ENCODE results near the gene COL5A2. TPM values are rescaled to one million over a fixed set of nuclear protein-coding genes. Genes with fewer than 3 reads are reported as not detected.

COL5A2 gene
- total RNA-seq, 1 donor from 2014 or later: 26.3 TPM

DNA sequence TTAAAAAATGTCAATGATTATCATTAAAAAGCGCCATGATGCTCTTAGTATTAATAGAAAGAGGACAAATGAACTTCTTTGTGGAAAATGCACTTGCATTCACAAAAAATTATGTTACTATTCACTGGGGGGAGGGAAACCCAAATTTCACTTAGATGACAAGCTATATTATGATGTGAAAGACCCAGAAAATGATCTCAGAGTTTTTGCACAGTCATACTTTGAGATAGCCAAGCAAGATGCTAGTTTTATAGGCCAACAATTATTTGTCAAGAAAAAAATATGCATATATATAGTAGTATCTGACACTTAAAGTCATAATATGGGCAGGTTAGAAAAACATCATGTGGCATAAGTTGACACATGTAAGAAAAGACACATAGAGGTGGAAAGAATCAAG is 31.6 kb downstream of the COL5A2 start:
- ATAC-seq: no peak
- Histone ChIP-seq H3K4me3 (no peak overlapping the region), H3K36me3 (no peaks in the 10 kb centered on the region), H3K27ac (no peak overlapping the region), H3K27me3 (ENCODE audit: low read depth) (no peaks in the 10 kb centered on the region), H3K9me3 (no peaks in the 10 kb centered on the region), H3K4me1 (peaks cover 22% of the 10 kb centered on the region)
- intact Hi-C loops (cut with DNase I): no loop called here
- no peak for DNase-seq
- TF ChIP-seq, protein P1, sequence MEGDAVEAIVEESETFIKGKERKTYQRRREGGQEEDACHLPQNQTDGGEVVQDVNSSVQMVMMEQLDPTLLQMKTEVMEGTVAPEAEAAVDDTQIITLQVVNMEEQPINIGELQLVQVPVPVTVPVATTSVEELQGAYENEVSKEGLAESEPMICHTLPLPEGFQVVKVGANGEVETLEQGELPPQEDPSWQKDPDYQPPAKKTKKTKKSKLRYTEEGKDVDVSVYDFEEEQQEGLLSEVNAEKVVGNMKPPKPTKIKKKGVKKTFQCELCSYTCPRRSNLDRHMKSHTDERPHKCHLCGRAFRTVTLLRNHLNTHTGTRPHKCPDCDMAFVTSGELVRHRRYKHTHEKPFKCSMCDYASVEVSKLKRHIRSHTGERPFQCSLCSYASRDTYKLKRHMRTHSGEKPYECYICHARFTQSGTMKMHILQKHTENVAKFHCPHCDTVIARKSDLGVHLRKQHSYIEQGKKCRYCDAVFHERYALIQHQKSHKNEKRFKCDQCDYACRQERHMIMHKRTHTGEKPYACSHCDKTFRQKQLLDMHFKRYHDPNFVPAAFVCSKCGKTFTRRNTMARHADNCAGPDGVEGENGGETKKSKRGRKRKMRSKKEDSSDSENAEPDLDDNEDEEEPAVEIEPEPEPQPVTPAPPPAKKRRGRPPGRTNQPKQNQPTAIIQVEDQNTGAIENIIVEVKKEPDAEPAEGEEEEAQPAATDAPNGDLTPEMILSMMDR (IDR thresholded peaks at IDR 0.05): no peak

DNA sequence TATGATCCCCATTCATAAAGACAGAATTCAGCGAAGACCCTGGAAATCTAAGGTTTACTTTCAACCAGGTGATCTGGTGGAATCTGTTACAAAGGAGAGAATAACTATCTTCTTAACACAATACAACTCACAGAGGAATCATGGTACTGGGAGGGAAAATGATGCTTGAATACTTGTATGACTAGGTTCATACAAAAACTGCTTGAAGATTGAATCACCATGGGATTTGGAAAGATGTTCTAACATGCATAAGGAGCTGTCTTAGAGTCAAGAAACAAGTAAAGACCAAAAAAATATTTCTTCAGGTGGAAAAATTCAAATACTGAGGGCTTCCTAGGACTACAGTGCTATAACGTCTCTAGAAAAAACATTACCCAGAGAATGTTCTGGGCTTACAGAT is 32.2 kb downstream of the COL5A2 start:
- H3K27ac ChIP-seq: no peak overlapping the region
- intact Hi-C loops (cut with DNase I): no loop called here

DNA sequence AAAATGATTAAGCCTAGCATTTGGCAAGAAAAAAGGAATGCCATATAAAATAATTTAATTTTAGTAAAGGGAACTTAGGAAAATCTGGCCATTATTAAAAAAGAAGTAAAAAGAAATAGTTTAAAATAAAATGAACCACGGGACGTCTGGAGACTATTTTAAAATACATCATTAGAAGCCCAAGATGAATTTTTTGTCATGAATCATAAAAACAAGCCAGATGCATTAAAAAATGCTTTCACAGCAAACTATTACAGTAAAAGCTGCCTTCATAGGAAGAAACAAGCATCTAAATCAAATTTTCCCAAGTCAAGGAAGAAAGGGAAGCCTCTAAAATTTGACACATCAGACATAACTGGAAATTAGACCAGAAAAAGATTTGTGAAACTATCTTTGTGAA is 33.0 kb downstream of the COL5A2 start:
- TF ChIP-seq, protein P1 (IDR thresholded peaks at IDR 0.05): no peak
- DNase-seq: no peak
- H3K36me3 ChIP-seq: no peaks in the 10 kb centered on the region
- no peak for ATAC-seq
- no peak overlapping the region for H3K4me3 ChIP-seq
- H3K9me3 ChIP-seq: no peaks in the 10 kb centered on the region
- intact Hi-C loops (cut with DNase I): no loop called here
- no peaks in the 10 kb centered on the region for H3K27me3 ChIP-seq (ENCODE audit: low read depth)
- peaks cover 15% of the 10 kb centered on the region for H3K4me1 ChIP-seq
- H3K27ac ChIP-seq: no peak overlapping the region

More for the DNA sequence above, 32.2 kb downstream of the COL5A2 start:
- Histone ChIP-seq H3K4me3 (no peak overlapping the region), H3K4me1 (peaks cover 20% of the 10 kb centered on the region), H3K27me3 (ENCODE audit: low read depth) (no peaks in the 10 kb centered on the region), H3K9me3 (no peaks in the 10 kb centered on the region), H3K36me3 (no peaks in the 10 kb centered on the region)
- TF ChIP-seq, protein P1 (IDR thresholded peaks at IDR 0.05): no peak
- no peak for DNase-seq
- no peak for ATAC-seq

DNA sequence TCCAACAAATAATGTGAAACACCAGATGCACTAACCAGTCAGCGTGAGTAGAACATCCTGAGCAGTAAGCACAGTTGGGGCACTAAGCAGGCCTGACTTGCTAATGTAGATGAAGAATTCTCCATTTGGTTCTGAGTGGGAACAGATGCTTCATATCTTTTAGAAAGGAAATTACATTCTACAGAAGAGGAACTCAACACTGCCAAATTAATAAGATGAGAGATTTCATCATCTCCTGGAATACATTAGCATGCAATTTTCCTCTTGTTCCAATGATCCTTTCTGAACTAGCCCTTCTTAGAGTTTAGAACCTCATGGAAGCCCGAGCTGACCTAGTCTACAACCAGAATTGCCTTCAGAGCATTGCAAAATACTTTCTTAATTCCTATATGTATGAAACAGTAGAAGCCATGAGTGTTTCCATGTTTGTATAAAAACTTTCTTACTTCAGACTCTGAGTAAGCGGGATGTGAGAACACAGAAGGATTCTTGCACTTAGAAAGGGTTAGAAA is 34.8 kb downstream of the COL5A2 start:
- Histone ChIP-seq H3K4me1 (peaks cover 15% of the 10 kb centered on the region), H3K4me3 (no peak overlapping the region), H3K36me3 (no peaks in the 10 kb centered on the region), H3K9me3 (no peaks in the 10 kb centered on the region), H3K27me3 (ENCODE audit: low read depth) (no peaks in the 10 kb centered on the region), H3K27ac (no peak overlapping the region)
- DNase-seq: no peak
- intact Hi-C loops (cut with DNase I): no loop called here
- TF ChIP-seq, protein P1 (IDR thresholded peaks at IDR 0.05): no peak
- no peak for ATAC-seq

DNA sequence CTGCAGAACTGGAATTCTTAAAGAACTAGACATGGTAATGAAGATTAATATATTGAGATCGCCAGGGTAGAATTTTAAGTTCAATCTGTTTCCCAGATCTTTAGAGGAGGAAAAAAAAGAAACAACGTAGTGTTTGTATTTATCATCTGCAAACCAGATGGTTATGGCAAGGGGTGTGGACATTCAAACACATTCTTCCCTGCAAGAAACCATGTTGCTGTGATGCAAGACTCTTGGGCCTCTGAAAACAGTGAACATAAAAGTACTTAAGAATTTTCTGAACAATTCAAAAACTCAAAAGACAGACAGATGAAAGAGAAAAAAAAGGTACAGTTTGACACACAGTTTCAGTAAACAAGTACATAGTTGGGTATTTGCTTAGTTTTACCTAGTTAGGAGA is 35.6 kb downstream of the COL5A2 start:
- TF ChIP-seq, protein P1 (IDR thresholded peaks at IDR 0.05): no peak
- H3K27me3 ChIP-seq (ENCODE audit: low read depth): no peaks in the 10 kb centered on the region
- H3K36me3 ChIP-seq: no peaks in the 10 kb centered on the region
- no peaks in the 10 kb centered on the region for H3K9me3 ChIP-seq
- no peak overlapping the region for H3K4me3 ChIP-seq
- peaks cover 15% of the 10 kb centered on the region for H3K4me1 ChIP-seq
- H3K27ac ChIP-seq: no peak overlapping the region
- intact Hi-C loops (cut with DNase I): no loop called here
- DNase-seq: no peak
- ATAC-seq: no peak

Measured in lower lobe of right lung (tissue), 2 donors.